Suppressor macrophage treated with lipopolysaccharide for 1 hour (primary cell): ENCODE data around the gene ATP6V0E2.
"Not testable (repeated sequence)": the region's sequence is repeated elsewhere in the genome, so short reads cannot be mapped to it uniquely, and the experiment has no call there.

ENCODE experiments used
- DNase-seq, 3 donors: peaks; one replicate each; pipeline ENCODE4 v3.0.0-alpha.2; 2020 to 2022

The ATP6V0E2 gene

GRCh38 chr7:149873074-149873969 lies at the start of gene ATP6V0E2:
TSS of gene ATP6V0E2 (plus strand) at chr7:149873969. CDS start at chr7:149874066, 97 bp downstream.
- peak; percentile 94 to 97 (median 97) for DNase-seq

DNA sequence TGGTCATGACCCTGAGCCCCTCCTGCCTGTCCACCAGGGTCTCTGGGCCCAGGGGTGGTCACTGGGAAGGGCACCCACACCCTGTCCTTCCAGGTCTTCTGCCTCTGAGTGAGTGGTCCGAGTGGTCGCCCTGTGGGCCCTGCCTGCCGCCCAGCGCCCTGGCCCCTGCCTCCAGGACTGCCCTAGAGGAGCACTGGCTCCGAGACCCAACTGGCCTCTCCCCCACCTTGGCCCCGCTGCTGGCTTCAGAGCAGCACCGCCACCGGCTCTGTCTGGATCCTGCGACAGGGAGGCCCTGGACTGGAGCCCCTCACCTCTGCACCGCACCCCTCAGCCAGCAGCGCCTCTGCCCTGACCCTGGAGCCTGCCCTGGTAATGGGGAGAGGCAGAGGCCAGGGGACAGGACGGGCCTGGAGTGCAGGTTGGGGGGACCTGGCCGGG lies 49.4 kb upstream of the ATP6V0E2 start:
- DNase-seq = no peak

- DNase-seq = no peak
Observed at GRCh38 chr7:149824748-149825566, 48.8 kb upstream of the ATP6V0E2 start.

DNA sequence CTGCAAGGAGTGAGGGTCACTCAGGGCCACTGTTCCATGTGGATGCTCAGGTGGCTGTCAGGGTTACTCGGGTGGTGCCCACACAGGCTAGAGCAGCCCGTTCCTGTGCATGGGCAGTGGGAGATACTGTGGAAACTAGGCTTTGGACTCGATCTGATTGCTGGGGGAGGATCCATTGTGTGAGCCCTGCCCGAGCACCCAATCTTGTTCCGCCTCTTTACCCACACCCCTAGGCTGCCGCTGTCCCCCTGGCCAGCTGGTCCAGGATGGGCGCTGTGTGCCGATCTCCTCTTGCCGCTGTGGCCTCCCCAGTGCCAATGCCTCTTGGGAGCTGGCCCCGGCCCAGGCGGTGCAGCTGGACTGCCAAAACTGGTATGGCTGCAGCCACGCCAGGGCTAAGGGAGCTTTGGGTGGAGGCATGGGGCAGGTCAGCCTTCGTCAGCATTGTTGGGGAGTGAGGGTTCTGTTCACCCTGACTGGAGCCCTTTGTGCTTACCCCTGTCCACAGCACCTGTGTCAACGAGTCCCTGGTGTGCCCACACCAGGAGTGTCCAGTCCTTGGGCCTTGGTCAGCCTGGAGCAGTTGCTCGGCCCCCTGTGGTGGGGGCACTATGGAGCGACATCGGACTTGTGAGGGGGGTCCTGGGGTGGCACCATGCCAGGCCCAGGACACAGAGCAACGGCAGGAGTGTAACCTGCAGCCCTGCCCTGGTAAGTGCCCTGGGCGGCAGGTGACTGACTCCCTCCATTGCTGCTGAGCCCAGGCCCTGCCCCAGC lies 48.0 kb upstream of the ATP6V0E2 start:
- no peak for DNase-seq

DNA sequence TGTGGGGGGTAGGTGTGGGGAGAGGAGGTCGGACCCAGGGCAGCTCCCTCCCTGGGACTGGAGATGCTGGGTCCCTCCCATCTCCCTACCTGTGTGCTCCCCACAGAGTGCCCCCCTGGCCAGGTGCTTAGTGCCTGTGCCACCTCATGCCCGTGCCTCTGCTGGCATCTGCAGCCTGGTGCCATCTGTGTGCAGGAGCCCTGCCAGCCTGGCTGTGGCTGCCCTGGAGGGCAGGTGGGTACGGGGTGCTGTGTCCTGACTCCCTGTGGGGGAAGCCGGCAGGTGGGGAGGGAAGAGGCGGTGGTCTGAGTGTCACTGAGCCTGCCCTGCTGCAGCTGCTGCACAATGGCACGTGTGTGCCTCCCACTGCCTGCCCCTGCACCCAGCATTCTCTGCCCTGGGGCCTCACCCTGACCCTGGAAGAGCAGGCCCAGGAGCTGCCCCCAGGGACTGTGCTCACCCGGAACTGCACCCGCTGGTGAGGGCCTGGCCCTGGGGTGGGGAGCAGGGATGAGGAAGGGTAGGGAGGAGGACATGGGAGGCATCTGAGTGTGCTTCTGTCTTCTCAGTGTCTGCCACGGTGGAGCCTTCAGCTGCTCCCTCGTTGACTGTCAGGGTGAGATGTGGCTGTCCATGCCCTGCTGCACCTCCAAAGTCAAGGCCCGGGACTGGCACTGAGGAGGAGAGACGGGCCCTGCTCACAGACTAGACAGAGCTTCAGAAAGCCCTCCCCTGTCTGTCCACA lies 47.3 kb upstream of the ATP6V0E2 start:
- DNase-seq = no peak

- DNase-seq = no peak
Observed at GRCh38 chr7:149827089-149827981, 46.4 kb upstream of the ATP6V0E2 start.

- no peak for DNase-seq
Observed at GRCh38 chr7:149828357-149829309, 45.1 kb upstream of the ATP6V0E2 start.

DNA sequence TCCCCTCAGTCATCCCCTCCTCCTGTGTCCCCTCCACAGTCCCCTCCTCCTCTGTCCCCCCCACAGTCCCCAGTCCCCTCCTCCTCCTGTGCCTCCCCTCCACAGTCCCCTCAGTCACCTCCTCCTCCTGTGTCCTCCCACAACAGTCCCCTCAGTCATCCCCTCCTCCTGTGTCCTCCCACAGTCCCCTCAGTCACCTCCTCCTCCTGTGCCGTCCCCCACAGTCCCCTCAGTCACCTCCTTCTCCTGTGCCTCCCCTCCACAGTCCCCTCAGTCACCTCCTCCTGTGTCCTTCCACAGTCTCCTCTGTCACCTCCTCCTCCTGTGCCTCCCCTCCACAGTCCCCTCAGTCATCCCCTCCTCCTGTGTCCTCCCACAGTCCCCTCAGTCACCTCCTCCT lies 43.2 kb upstream of the ATP6V0E2 start:
- DNase-seq = not testable (repeated sequence)

DNA sequence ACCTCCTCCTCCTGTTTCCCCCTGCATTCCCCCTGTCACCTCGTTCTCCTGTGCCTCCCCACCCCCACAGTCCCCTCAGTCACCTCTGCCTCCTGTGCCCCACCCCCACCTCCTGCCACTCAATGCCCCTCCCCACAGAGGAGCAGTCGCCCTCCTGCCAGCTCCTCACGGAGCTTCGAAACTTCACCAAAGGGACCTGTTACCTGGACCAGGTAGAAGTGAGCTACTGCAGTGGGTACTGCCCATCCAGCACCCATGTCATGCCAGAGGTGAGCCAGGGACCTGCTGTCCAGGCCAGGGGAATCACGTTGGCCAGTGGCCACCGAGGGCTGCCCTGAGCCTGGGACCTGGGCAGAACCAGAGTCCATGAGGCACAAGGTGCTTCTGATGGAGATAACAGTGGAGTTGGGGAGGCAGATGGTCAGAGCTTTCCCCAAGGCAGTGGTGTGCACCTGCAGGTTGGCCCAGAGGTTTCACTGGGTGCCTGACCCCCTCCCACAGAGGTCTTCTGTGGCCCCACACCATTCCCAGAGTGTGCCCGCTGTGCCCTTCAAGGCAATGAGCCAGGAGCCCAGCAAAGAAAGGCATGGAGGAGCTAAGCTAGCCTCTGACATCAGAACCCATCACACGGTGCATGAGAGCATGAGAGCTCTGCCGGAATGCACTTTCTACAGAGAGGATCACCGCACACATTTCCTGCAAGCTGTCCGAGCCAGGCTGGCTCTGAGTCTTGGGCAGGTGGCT lies 42.6 kb upstream of the ATP6V0E2 start:
- DNase-seq = no peak

DNA sequence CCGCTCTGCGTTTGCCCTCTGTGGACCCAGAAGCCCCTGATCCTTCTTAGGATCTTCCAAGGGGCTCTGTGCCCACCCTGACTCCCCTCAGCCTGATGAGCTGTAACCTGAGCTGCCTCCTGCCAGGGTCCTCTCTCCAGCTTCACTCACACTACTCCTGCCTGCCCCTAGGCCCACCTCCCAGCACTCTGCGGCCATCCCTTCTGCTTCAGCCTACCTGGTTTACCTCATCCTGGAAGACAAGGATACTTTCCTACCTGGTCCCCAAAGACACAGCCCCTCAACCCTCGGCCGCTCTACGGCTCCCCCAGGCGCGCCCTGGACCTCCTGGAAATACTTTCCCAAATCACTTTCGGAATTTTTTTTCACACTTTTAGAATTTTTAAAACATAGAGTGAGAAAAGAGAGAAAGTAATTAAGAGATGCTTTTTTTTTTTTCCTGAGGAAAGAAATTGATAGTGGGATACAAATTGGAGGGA lies 42.0 kb upstream of the ATP6V0E2 start:
- no peak for DNase-seq

DNA sequence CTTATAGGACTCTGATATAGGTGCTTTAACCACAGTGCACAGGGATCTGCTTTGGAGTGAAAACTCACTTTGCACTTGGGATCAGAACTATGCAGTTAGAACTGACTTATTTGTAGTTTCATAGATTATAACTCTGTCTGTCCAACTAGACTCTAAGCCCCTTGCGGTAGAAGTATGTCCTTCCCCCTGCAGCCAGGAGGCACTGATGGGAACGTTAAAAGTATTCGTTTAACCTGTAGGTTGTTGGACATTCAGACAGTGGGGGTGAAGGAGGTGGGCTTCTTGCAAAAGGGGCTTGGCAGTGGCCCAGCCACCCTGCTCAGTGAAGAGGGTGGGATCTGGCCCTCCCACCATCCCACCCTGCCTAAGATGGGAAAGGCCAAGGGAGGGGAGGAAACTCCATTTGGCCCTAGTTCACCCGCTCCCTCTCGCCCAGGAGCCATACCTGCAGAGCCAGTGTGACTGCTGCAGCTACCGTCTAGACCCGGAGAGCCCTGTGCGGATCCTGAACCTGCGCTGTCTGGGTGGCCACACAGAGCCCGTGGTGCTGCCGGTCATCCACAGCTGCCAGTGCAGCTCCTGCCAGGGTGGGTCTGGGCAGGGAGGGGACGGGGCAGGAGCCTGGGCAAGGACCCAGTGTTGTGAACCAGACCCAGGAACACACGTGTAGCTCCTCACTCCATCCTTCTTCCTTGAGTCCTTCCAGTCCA lies 41.3 kb upstream of the ATP6V0E2 start:
- no peak for DNase-seq

GRCh38 chr7:149833495-149834130 lies 40.2 kb upstream of the ATP6V0E2 start:
- no peak for DNase-seq

DNA sequence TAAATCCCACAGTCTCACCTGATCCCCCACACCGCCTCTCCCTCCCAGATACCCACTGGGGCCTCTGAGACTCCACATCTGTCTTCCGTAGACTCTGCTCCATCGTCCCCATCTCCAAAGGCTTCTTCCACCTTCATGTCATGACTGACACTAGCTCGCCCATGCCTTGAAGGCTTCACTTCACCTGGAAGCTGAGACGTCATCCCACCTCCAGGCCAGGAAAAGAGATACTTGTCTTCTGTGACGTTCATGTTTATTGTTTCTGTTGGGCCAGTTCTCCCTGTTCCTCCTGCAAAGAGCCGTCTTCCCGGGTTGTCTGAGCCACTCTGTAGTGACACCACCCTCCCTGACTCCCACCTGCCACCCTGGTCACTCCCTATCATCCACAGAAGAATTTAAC lies 39.2 kb upstream of the ATP6V0E2 start:
- no peak for DNase-seq

DNA sequence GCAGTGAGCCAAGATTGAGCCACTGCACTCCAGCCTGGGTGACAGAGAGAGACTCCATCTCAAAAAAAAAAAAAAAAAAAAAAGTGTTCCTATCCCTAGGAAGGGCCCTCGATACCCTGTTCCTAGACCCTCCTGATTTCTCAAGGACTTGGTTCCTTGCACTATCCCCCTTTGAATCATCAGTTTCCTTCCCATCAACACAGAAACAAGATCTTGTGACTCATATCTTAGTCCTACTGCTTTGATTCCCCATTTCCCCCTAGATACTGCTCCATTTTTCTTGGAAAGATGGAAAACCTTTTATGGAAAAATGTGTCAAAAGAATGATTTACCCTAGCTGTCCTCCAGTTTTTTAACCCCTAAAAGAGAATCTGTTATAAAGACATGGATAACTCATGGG lies 37.3 kb upstream of the ATP6V0E2 start:
- DNase-seq = peak in 1 of 3 donors; percentile 8

- DNase-seq = no peak
Observed at GRCh38 chr7:149837564-149838223, 36.1 kb upstream of the ATP6V0E2 start.

- DNase-seq = peak; percentile 97 to 98 (median 98)
Observed at GRCh38 chr7:149838224-149838991, 35.4 kb upstream of the ATP6V0E2 start, which contains the start of gene ZNF862. TSS of gene ZNF862 (plus strand) at chr7:149838375. CDS start at chr7:149838612, 237 bp downstream.
